GM23248 (cell line): ENCODE results near the gene CALCOCO2.

Experiments used
- EZH2 ChIP-seq: fragments of 200-600 bp; sonication (generic); IDR thresholded peaks from 2 replicates; pipeline ENCODE4 v1.6.1; 2018; ENCODE audit warnings: antibody characterized with exemption, mild to moderate bottlenecking; ENCODE audit not compliant: insufficient read depth, poor library complexity, severe bottlenecking
- EZH2phosphoT487 ChIP-seq: fragments of 200-600 bp; sonication (generic); IDR thresholded peaks from 2 replicates; pipeline ENCODE4 v1.6.1; 2018; ENCODE audit warnings: antibody characterized with exemption, moderate library complexity, mild to moderate bottlenecking, low read depth; ENCODE audit not compliant: insufficient read depth

DNA sequence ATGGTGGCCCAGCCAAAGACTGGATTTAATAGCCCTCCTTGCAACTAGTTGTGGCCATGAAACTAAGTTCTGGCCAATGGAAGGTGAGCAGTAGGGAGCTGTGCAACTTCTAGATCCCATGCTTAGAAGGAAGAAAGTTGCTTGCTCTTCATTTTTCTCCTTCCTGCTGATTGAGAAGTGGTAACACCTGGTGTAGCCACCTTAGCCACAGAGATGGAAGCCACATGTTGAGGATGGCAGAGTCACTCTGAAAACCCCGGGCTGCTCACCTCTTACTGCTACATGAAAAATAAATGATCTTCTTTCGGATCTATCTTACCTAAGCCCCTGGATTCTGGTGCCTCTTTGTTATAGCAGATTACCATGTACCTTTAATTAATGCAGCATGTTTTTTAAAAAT, 51.4 kb downstream of the CALCOCO2 start:
- no peak for TF ChIP-seq EZH2
- TF ChIP-seq EZH2phosphoT487, result no peak
